ENCODE data around the gene TTLL9. TPM values are rescaled to one million over a fixed set of nuclear protein-coding genes. Genes with fewer than 3 reads are reported as not detected.

Gene TTLL9
- total and polyA plus RNA-seq, 10 of the 15 experiments (the other 5 are each of a cell fraction or from before 2014, with no cell fraction given): 0.03 to 0.77 (median 0.11) TPM; not detected in 2

- peaks cover 2% of the 10 kb centered on the region; the same call in 1 of the 2 replicates for H4K20me1 ChIP-seq (ENCODE audit: control insufficient read depth, insufficient read depth)
- SMC1A ChIA-PET (ENCODE audit: uncharacterized antibody, unreplicated experiment): interaction anchor here (0.9 to 2.1 kb wide), 4 partner anchors 9 to 126 kb away, joined by 4 to 5 read pairs (median 4); no protein-coding TSS in a partner anchor
- DNase-seq (ENCODE audit: low read depth, low spot score) (no peak), FAIRE-seq (no peak), ATAC-seq (no peak)
- no peaks in the 10 kb centered on the region for H3K4me1 ChIP-seq (ENCODE audit: control insufficient read depth, insufficient read depth, low read length)
- H3K9me3 ChIP-seq (replicated peaks; ENCODE audit: control insufficient read depth, insufficient read depth, low read length): no peaks in the 10 kb centered on the region
- H3K27ac ChIP-seq (ENCODE audit: control insufficient read depth, insufficient read depth): no peak overlapping the region
- H3K27me3 ChIP-seq (replicated peaks in 1 of 2; ENCODE audit: control insufficient read depth in 2 of 2, insufficient read depth in 2 of 2, low read length in 1 of 2): peaks cover 0 to 6% of the 10 kb centered on the region in 2 experiments; a peak in 3 of 4 replicates
- no peak overlapping the region for H2AFZ ChIP-seq (ENCODE audit: control insufficient read depth, low read depth, low read length)
- H3K4me3 ChIP-seq: no peak overlapping the region
- intact Hi-C loops (cut with micrococcal nuclease; ENCODE audit: unreplicated experiment): no loop called here
- H3K79me2 ChIP-seq (ENCODE audit: control insufficient read depth, insufficient read depth, low read length): no peaks in the 10 kb centered on the region
- H3K9ac ChIP-seq (ENCODE audit: control insufficient read depth, insufficient read depth, low read length): no peak overlapping the region
- POLR2A ChIA-PET: no interaction called here
- RAD21 ChIA-PET (ENCODE audit: unreplicated experiment): interaction anchor here (1.0 kb wide), 1 partner anchor 119 kb away, joined by 3 read pairs; no protein-coding TSS in a partner anchor
- no TSS peak for BruUV-seq (replicated peaks)
- no peaks in the 10 kb centered on the region for H3K36me3 ChIP-seq (ENCODE audit: control insufficient read depth in 2 of 2, insufficient read depth in 2 of 2, low read length in 1 of 2)
- CTCF ChIA-PET: interaction anchor here (1.2 to 2.8 kb wide), 3 partner anchors 15 to 120 kb away, joined by 3 to 12 read pairs (median 3); no protein-coding TSS in a partner anchor
- H3K4me2 ChIP-seq (ENCODE audit: control insufficient read depth, insufficient read depth): no peak overlapping the region
- 2% methylated on average over 4 of the region's 4 CpGs for WGBS (ENCODE audit: insufficient coverage, insufficient replicate concordance, low lambda C conversion rate, missing lambda C conversion rate)
- in situ Hi-C loops (cut with MboI): no loop called here
- TF ChIP-seq HDAC6 (IDR thresholded peaks at IDR 0.05; ENCODE audit: unreplicated experiment): no peak
- TF ChIP-seq NRF1 (conservative IDR thresholded peaks at IDR 0.05; ENCODE audit: low read depth, low read length): no peak
- no peak for TF ChIP-seq HDGF (IDR thresholded peaks at IDR 0.05)
- TF ChIP-seq PRDM15 (CRISPR knock-in tag; IDR thresholded peaks at IDR 0.05): no peak
- TF ChIP-seq JUNB (IDR thresholded peaks at IDR 0.05): no peak
- TF ChIP-seq TCF12 (IDR thresholded peaks at IDR 0.05; ENCODE audit: low read depth, low read length): no peak
- TF ChIP-seq SKIL (IDR thresholded peaks at IDR 0.05; ENCODE audit: low read depth, poor library complexity, severe bottlenecking): no peak
- TF ChIP-seq EZH2 (IDR thresholded peaks at IDR 0.05; ENCODE audit: borderline replicate concordance, control insufficient read depth, low read depth, low read length): no peak
- TF ChIP-seq REST (IDR thresholded peaks at IDR 0.05; ENCODE audit: low read depth, low read length): no peak
- TF ChIP-seq IRF4 (IDR thresholded peaks at IDR 0.05; ENCODE audit: low read depth, low read length): no peak
- TF ChIP-seq ZBTB33 (IDR thresholded peaks at IDR 0.05): no peak
These were observed 102.1 kb downstream of the TTLL9 start for GRCh38 chr20:31972471-31973021.
